Astrocyte of the spinal cord (primary cell): Measurements from ENCODE around the gene GRK6.
"Not testable (repeated sequence)": the region's sequence is repeated elsewhere in the genome, so short reads cannot be mapped to it uniquely, and the experiment has no call there.

Experiments used
- DNase-seq: peaks from one replicate; pipeline ENCODE4 v3.0.0; 2011; ENCODE audit warnings: low read depth, low spot score
- H3K4me3 ChIP-seq: 2 replicates; pipeline ENCODE4 v1.5.1; 2011; ENCODE audit warnings: low read depth, mild to moderate bottlenecking, low read length, moderate library complexity
- CTCF ChIP-seq: IDR thresholded peaks from 2 replicates; pipeline ENCODE4 v1.5.1; 2012; ENCODE audit warnings: low read depth, mild to moderate bottlenecking, low read length, inconsistent platforms
- in situ Hi-C: cut with HindIII; loops from 2 replicates; pipeline ENCODE4 v1.10.0; 2017; ENCODE audit warnings: low sequenced_read_pairs

The GRK6 gene

DNA sequence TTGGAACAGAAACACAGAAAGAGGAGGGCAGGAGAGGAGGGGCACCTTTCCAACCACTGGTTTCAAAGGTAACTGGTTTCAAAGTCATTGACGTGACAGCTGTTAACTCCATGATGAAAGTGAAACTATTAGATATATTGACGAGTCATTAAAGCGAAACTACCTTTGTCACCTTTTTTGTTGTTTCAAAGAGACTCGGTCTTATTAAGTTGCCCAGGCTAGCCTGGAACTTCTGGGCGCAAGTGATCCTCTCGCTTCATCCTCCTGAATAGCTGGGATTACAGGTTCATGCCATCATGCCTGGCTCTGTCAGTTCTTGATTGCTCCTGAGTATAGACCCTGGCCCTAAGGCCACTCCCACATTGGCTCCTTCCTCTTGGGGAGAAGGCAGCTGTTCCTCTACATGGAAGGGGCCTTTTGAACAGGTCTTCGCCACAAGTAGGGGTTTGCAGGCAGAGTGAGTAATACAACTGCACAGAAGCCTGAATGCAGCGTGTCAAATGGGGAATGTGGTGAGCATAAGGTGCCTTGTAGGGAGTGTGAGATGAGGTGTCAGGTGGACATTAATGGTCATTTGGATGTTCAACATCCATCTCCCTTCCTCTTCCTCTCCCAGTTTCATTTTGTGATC, 13.8 kb upstream of the GRK6 start:
- no peak overlapping the region for H3K4me3 ChIP-seq
- in situ Hi-C loops = no loop called here
- no peak for DNase-seq
- no peak for TF ChIP-seq CTCF

- H3K4me3 ChIP-seq = no peak overlapping the region
- DNase-seq = no peak
- TF ChIP-seq CTCF = no peak
- in situ Hi-C loops = no loop called here
Observed at GRCh38 chr5:177414481-177414880, 12.0 kb upstream of the GRK6 start.

GRCh38 chr5:177417081-177417480, 9.4 kb upstream of the GRK6 start:
- in situ Hi-C loops, H3K4me3 ChIP-seq, DNase-seq: not testable (repeated sequence)

DNA sequence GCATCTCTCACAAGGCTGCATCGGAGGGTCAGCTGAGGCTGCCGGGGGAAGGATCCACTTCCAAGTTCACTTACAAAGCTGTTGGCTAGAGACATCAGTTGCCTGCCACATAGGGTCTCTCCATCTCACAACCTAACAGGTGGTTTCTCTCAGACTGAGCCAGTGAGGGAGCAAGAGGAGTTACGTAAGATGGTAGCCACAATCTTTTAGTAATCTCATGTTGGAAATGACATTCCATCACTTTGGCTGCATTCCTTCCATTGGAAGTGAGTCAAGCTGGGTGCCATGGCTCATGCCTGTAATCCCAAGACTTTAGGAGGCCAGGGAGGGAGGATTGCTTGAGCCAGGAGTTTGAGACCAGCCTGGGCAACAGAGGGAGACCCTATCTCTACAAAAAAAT, 7.4 kb upstream of the GRK6 start:
- TF ChIP-seq CTCF = no peak
- in situ Hi-C loops = no loop called here
- DNase-seq = no peak
- no peak overlapping the region for H3K4me3 ChIP-seq

DNA sequence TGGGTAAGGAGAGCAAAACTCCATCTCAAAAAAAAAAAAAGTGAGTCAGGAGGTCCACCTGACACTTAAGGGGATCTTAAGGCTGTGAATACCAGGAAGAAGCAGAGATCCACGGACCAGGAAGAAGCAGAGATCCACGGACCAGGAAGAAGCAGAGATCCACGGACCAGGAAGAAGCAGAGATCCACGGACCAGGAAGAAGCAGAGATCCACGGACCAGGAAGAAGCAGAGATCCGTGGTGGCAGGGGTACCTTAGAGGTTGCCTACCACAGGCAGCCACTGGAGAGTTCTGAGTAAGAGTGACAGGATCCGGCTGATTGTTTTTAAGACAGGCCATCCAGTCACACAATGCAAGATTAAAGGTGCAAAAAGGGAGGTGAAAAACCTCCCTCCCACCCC, 6.0 kb upstream of the GRK6 start:
- H3K4me3 ChIP-seq, DNase-seq, in situ Hi-C loops: not testable (repeated sequence)

DNA sequence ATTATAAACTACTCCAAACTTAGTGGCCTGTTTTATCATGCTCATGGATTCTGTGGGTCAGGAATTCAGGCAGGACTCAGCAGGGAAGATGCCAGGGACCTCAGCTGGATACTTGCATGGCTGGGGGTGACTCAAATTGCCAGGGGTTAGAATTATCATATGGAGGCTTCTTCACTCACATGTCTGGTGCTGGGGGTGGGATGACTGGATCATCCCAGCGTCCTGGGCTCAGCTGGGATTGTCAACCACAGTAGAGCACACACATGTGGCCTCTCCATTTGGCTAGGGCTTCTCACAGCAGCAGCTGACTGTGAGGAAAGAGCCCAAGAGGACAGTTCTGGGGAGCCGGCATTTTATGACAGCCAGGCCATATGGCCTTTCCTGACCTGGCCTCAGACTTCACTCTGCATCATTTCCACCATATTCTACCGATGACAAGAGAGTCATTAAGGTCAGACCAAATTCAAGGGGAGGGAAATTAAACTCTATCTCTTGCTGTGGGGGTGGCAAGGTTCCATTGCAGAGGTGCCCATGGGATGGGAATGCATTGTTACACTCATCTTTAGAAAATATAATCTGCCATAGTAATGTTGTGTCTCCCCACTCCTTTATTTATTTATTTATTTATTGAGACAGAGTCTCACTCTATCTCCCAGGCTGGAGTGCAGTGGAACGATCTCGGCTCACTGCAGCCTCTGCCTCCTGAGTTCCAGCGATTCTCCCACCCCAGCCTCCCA, 5.2 kb upstream of the GRK6 start:
- in situ Hi-C loops = no loop called here

DNA sequence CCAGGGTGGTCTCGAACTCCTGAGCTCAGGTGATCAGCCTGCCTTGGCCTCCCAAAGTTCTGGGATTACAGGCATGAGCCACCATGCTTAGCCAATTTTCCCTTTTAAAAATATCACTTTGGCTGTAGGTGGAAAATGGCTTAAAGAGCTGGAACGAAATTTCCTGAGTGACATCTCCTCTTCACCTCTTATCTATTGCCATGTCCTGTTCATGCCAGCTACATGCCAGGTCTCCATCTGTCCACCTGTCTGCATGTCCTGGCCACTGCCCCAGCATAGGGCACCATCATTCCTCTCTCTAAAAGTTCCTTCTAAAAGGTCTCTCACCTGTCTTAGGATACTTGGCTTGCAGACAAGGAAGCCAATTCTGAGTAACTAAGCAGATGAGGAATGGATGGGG, 2.8 kb upstream of the GRK6 start:
- in situ Hi-C loops = no loop called here
- H3K4me3 ChIP-seq = no peak overlapping the region
- DNase-seq = no peak
- TF ChIP-seq CTCF = no peak

More for the DNA sequence above, 5.2 kb upstream of the GRK6 start:
- no peak for TF ChIP-seq CTCF
- no peak for DNase-seq
- H3K4me3 ChIP-seq = no peak overlapping the region
